ENCODE measurements around the gene FNDC3A.

The FNDC3A gene

GRCh38 chr13:49218493-49219051 lies 242.9 kb downstream of the FNDC3A start:
- no peak for DNase-seq (ENCODE audit: low read depth)

- DNase-seq (ENCODE audit: low read depth), result no peak
Observed at GRCh38 chr13:49219647-49220035, 243.9 kb downstream of the FNDC3A start.

- DNase-seq (ENCODE audit: low read depth), result peak; percentile 17
Observed at GRCh38 chr13:49220036-49220855, 244.5 kb downstream of the FNDC3A start, which contains the start of gene MLNR. TSS of gene MLNR (plus strand) at chr13:49220338. CDS start at chr13:49220338, 0 bp downstream.

- no peak for DNase-seq (ENCODE audit: low read depth)
Observed at GRCh38 chr13:49220856-49221589, 245.3 kb downstream of the FNDC3A start.

- no peak for DNase-seq (ENCODE audit: low read depth)
Observed at GRCh38 chr13:49221590-49221965, 245.9 kb downstream of the FNDC3A start.

GRCh38 chr13:49225223-49226042 lies 249.7 kb downstream of the FNDC3A start:
- DNase-seq (ENCODE audit: low read depth), result no peak

GRCh38 chr13:49226613-49227012 lies 250.9 kb downstream of the FNDC3A start:
- no peak for DNase-seq (ENCODE audit: low read depth)

GRCh38 chr13:49234741-49235140 lies 259.0 kb downstream of the FNDC3A start:
- no peak for DNase-seq (ENCODE audit: low read depth)

- no peak for DNase-seq (ENCODE audit: low read depth)
Observed at GRCh38 chr13:49235856-49236431, 260.2 kb downstream of the FNDC3A start.

GRCh38 chr13:49238621-49239020 lies 262.9 kb downstream of the FNDC3A start:
- no peak for DNase-seq (ENCODE audit: low read depth)

GRCh38 chr13:49240017-49240416 lies 264.3 kb downstream of the FNDC3A start:
- no peak for DNase-seq (ENCODE audit: low read depth)

GRCh38 chr13:49241296-49241695 lies 265.6 kb downstream of the FNDC3A start:
- no peak for DNase-seq (ENCODE audit: low read depth)

- DNase-seq (ENCODE audit: low read depth), result no peak
Observed at GRCh38 chr13:49245101-49245500, 269.4 kb downstream of the FNDC3A start.

- DNase-seq (ENCODE audit: low read depth), result no peak
Observed at GRCh38 chr13:49246850-49247642, 271.3 kb downstream of the FNDC3A start.

- DNase-seq (ENCODE audit: low read depth), result peak; percentile 80
Observed at GRCh38 chr13:49247643-49248621, 272.2 kb downstream of the FNDC3A start, which contains the start of gene CDADC1. TSS of gene CDADC1 (plus strand) at chr13:49247925. CDS start at chr13:49248038, 113 bp downstream.

- DNase-seq (ENCODE audit: low read depth), result no peak
Observed at GRCh38 chr13:49248622-49249002, 272.9 kb downstream of the FNDC3A start.

GRCh38 chr13:49251326-49251725 lies 275.6 kb downstream of the FNDC3A start:
- no peak for DNase-seq (ENCODE audit: low read depth)

GRCh38 chr13:49253310-49253709 lies 277.6 kb downstream of the FNDC3A start:
- no peak for DNase-seq (ENCODE audit: low read depth)

GRCh38 chr13:49254007-49254406 lies 278.3 kb downstream of the FNDC3A start:
- no peak for DNase-seq (ENCODE audit: low read depth)

GRCh38 chr13:49256841-49257240 lies 281.1 kb downstream of the FNDC3A start:
- no peak for DNase-seq (ENCODE audit: low read depth)

Measured in activated gamma-delta T cell treated with anti-CD3 and anti-CD28 coated beads, Interleukin-2, amount 50 U/mL, for 16 hours (primary cell).